Gastroesophageal sphincter (tissue), 4 donors: ENCODE data around the gene TMEM252. TPM values are rescaled to one million over a fixed set of nuclear protein-coding genes. Genes with fewer than 3 reads are reported as not detected.

ENCODE experiments used
- ATAC-seq: fragments of 150-250 bp; one replicate; pipeline ENCODE4 v1.9.1; 2016; ENCODE audit warnings: mild to moderate bottlenecking, moderate library complexity
- H3K27ac ChIP-seq, 4 donors: fragments of 200-600 bp; sonication (generic) in 3 of 4; 1 replicate in 3 of 4; 2 replicates in 1 of 4; pipeline ENCODE4 v1.5.1; 2016 to 2019
- H3K27me3 ChIP-seq: fragments of 200-600 bp; sonication (generic); one replicate; pipeline ENCODE4 v1.5.1; 2019
- H3K36me3 ChIP-seq, 2 donors: fragments of 200-600 bp; sonication (generic); one replicate each; pipeline ENCODE4 v1.5.1; 2019; ENCODE audit warnings: control low read depth in 1 of 2
- H3K4me1 ChIP-seq, 3 donors: fragments of 200-600 bp; sonication (generic); 1 replicate in 2 of 3; 2 replicates in 1 of 3; pipeline ENCODE4 v1.5.1; 2016 to 2019; ENCODE audit warnings: control low read depth in 2 of 3
- H3K4me3 ChIP-seq, 2 donors: fragments of 200-600 bp; sonication (generic); one replicate each; pipeline ENCODE4 v1.5.1; 2019; ENCODE audit warnings: mild to moderate bottlenecking in 1 of 2, moderate library complexity in 1 of 2
- H3K9me3 ChIP-seq, 3 donors: fragments of 200-600 bp; sonication (generic); one replicate each; pipeline ENCODE4 v1.5.1; 2017 to 2019; ENCODE audit warnings: control low read depth in 2 of 3
- CTCF ChIP-seq, 4 experiments: fragments of 200-600 bp in 2 of 4; fragments of 450-650 bp in 2 of 4; sonication (generic) in 1 of 4; IDR thresholded peaks; one replicate each; pipeline ENCODE4 v1.5.1; 2017 to 2019; ENCODE audit warnings: antibody characterized with exemption in 4 of 4, mild to moderate bottlenecking in 2 of 4, moderate library complexity in 2 of 4
- EP300 ChIP-seq: sonication (generic); formaldehyde crosslinking; IDR thresholded peaks from one replicate; pipeline ENCODE4 v1.6.1; 2017; ENCODE audit warnings: antibody characterized with exemption, mild to moderate bottlenecking
- POLR2A ChIP-seq, 2 donors: fragments of 450-650 bp; IDR thresholded peaks; one replicate each; pipeline ENCODE4 v1.6.1; 2017; ENCODE audit warnings: antibody characterized with exemption in 2 of 2, mild to moderate bottlenecking in 2 of 2, moderate library complexity in 1 of 2
- POLR2AphosphoS5 ChIP-seq: sonication (generic); formaldehyde crosslinking; IDR thresholded peaks from one replicate; pipeline ENCODE4 v1.6.1; 2017; ENCODE audit warnings: antibody characterized with exemption
- WGBS, 2 donors: methylation state at CpG; one replicate each; pipeline ENCODE4 v1.1.5; 2018; ENCODE audit warnings: low coverage in 1 of 2; 5-methylcytosine and 5-hydroxymethylcytosine counted together
- total RNA-seq, 4 donors: library from RNA; depleted of rRNA; stranded (reverse); fragments of >200 nt; gene quantifications; one replicate each; pipeline ENCODE4 v1.1.0, GENCODE V29; 2016

Gene TMEM252
- total RNA-seq, 4 donors from 2014 or later, result 0.67 TPM; not detected in 3

- no peak for ATAC-seq
- H3K9me3 ChIP-seq, result no peaks in the 10 kb centered on the region
- H3K27me3 ChIP-seq, result no peaks in the 10 kb centered on the region
- no peak overlapping the region for H3K27ac ChIP-seq
- TF ChIP-seq POLR2A (IDR thresholded peaks at IDR 0.05) (no peak), POLR2AphosphoS5 (no peak), CTCF (IDR thresholded peaks at IDR 0.05) (no peak), EP300 (no peak)
- no peaks in the 10 kb centered on the region for H3K36me3 ChIP-seq
- no peak overlapping the region for H3K4me3 ChIP-seq
- H3K4me1 ChIP-seq, result no peaks in the 10 kb centered on the region
- WGBS, 2 donors, result 73 to 85% methylated on average over 3 to 4 of the region's 7 CpGs
Measured at GRCh38 chr9:68577774-68578591, 37.3 kb upstream of the TMEM252 start.

GRCh38 chr9:68575817-68576216 is 35.1 kb upstream of the TMEM252 start:
- WGBS, 2 donors, result 71 to 75% methylated on average over 2 to 4 of the region's 5 CpGs
- no peaks in the 10 kb centered on the region for H3K36me3 ChIP-seq
- no peak for TF ChIP-seq POLR2A (IDR thresholded peaks at IDR 0.05)
- no peak for TF ChIP-seq EP300
- TF ChIP-seq CTCF (IDR thresholded peaks at IDR 0.05), result no peak
- TF ChIP-seq POLR2AphosphoS5, result no peak

GRCh38 chr9:68574150-68574549 is 33.5 kb upstream of the TMEM252 start:
- Histone ChIP-seq H3K27me3 (no peaks in the 10 kb centered on the region), H3K4me1 (no peaks in the 10 kb centered on the region), H3K4me3 (no peak overlapping the region), H3K36me3 (no peaks in the 10 kb centered on the region), H3K27ac (no peak overlapping the region), H3K9me3 (no peaks in the 10 kb centered on the region)
- TF ChIP-seq POLR2AphosphoS5 (no peak), EP300 (no peak), POLR2A (IDR thresholded peaks at IDR 0.05) (no peak), CTCF (IDR thresholded peaks at IDR 0.05) (peak in 2 of 4 experiments; percentile 28 to 29)
- no peak for ATAC-seq
- 25 to 29% methylated on average over 2 to 3 of the region's 3 CpGs for WGBS, 2 donors

More at GRCh38 chr9:68575817-68576216, 35.1 kb upstream of the TMEM252 start:
- ATAC-seq, result no peak
- Histone ChIP-seq H3K9me3 (no peaks in the 10 kb centered on the region), H3K27me3 (no peaks in the 10 kb centered on the region), H3K27ac (no peak overlapping the region), H3K4me1 (no peaks in the 10 kb centered on the region), H3K4me3 (no peak overlapping the region)

- H3K9me3 ChIP-seq, result no peaks in the 10 kb centered on the region
- H3K27ac ChIP-seq, result peak overlapping the region; percentile 40 to 66 (median 50)
- TF ChIP-seq CTCF (IDR thresholded peaks at IDR 0.05), result no peak
- no peak for TF ChIP-seq POLR2A (IDR thresholded peaks at IDR 0.05)
- no peak for TF ChIP-seq EP300
- TF ChIP-seq POLR2AphosphoS5, result no peak
- peaks cover 0 to 16% (median 7%) of the 10 kb centered on the region in 3 donors for H3K4me1 ChIP-seq
- no peak for ATAC-seq
- no peaks in the 10 kb centered on the region for H3K27me3 ChIP-seq
- 53% methylated on average over 3 of the region's 3 CpGs; no CpG with 5 or more reads in 1 of the 2 donors for WGBS, 2 donors
- no peak overlapping the region for H3K4me3 ChIP-seq
- no peaks in the 10 kb centered on the region for H3K36me3 ChIP-seq
Measured at GRCh38 chr9:68567565-68567964, 26.9 kb upstream of the TMEM252 start.

GRCh38 chr9:68562461-68562860 is 21.8 kb upstream of the TMEM252 start:
- TF ChIP-seq POLR2A (IDR thresholded peaks at IDR 0.05) (no peak), POLR2AphosphoS5 (no peak), EP300 (no peak)
- Histone ChIP-seq H3K4me1 (peaks cover 0 to 41% (median 14%) of the 10 kb centered on the region in 3 donors), H3K27me3 (no peaks in the 10 kb centered on the region), H3K9me3 (no peaks in the 10 kb centered on the region), H3K36me3 (no peaks in the 10 kb centered on the region), H3K4me3 (no peak overlapping the region), H3K27ac (peak overlapping the region in 1 of 4 donors; percentile 1)
- no peak for ATAC-seq
- WGBS, 2 donors, result 75% methylated on average over 2 of the region's 2 CpGs; no CpG with 5 or more reads in 1 of the 2 donors
